Stimulated activated CD4-positive, alpha-beta T cell treated with anti-CD3 and anti-CD28 coated beads, Interleukin-2, amount 100 ng/mL, for 48 hours (primary cell): ENCODE results near the gene ATP6V0B.

Source experiments
- DNase-seq, 2 donors: peaks; one replicate each; pipeline ENCODE4 v3.0.0-alpha.2; 2020

Gene ATP6V0B

DNA sequence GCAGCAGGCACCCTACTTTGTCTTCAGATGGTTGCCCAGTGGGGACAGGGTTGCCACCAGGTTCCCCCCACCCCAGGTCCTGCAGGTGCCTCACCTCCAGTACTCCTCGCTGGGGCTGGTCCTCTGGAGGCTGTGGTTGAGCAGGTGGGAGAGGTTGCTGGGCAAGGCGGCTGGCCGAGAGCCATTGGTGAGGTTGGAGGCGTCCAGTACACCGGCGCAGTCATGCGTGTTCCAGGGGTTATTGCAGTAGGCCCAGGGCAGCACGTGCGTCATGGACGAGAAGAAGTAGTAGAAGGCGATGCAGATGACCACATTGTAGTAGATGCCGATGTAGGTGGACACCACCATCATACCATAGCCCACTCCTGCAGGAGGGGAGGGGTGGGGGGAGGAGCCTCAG, 33.5 kb downstream of the ATP6V0B start:
- no peak for DNase-seq

DNA sequence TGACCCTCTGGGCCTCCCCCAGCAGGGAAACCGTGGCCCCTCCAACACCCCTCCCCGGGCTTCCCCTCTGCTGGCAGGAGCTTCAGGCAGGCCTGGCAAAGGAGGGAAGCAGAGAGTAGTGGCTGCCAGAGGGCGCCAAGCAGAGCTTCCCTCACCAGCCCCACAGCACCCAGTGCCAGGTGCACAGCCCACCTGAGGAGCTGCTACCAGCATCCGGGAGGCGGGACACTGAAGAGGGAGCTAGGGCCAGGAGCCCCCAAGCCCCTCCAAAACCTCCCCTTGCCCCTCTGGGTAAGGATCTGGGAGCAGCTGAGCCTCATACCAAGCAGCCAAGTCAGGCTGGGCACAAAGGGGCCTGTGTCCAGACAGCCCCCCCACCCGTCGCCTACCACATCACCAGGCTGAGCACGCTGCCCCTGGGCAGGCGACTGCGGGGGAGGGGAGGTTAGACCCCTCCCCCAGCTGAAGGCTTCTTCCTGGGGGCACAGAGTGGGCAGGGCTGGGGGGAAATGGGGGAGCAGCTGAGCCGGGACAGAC, 36.2 kb downstream of the ATP6V0B start:
- DNase-seq, result no peak

DNA sequence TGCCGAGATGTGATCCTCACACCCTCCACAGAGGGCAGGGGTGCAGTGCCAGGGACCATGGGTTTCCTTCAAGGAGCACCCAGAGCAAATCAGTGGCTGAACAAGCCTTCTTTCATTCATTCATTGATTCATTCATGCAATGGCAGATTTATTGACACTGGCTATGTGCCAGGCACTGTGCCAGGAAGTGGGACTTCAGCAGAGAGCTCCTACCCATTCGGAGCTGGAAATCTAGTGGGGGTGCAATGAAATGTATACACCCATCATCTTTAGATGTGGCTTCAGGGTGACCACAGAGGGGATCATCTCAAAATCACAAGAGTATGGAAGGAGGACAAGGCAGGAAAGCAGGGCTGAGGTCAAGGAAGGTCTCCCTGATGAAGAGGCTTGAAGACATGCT, 37.6 kb downstream of the ATP6V0B start:
- no peak for DNase-seq

DNA sequence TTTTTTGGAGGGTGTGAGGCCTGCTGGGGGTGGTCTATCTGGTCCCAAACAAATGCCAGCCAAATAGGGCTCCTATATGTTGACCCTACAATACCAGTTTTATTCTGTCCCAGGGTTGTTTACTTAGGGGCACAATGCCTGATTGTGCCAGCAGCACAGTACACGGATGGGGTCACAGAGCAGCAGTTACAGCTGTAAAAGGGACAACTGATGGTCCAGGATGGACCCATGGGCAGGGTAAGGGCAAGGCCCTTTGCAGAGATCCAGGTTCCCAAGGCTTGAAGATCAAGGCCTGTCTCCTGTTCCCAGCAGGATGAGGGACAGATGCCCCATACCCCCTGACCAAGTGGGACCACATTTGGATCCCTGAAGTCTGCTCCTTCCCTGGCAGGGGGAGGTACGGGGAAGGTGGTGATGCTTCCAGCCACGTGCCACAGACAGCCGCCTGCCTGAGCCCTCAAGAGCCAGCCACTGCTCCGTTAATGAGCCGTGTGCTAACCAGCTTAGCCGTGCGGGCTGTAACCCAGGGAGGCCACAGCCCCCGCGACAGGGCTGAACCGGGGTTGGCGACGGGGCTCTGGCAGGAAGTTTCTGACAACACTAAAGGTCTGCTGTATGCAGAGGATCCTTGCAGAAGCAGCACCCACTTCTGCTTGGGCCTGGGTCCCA, 38.3 kb downstream of the ATP6V0B start:
- DNase-seq, result no peak

DNA sequence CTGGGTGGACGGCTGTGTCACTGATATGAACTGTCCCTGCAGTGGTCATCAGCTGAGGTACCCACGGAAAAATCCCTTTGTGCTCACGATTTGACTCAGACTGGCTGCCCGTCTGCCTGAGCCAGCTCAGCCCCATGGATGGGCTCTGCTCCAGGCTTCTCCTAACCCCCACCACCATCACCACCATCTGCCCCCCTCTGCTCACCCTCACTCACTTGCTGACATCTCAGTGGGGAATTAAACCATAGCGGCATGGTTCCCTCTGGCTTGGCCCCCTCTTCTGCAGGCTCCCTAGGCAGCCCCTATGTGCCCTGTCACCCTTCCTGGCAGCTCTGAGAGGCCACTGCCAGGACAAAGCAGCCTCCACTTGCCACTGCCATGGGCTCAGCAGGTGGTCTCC, 39.2 kb downstream of the ATP6V0B start:
- no peak for DNase-seq

DNA sequence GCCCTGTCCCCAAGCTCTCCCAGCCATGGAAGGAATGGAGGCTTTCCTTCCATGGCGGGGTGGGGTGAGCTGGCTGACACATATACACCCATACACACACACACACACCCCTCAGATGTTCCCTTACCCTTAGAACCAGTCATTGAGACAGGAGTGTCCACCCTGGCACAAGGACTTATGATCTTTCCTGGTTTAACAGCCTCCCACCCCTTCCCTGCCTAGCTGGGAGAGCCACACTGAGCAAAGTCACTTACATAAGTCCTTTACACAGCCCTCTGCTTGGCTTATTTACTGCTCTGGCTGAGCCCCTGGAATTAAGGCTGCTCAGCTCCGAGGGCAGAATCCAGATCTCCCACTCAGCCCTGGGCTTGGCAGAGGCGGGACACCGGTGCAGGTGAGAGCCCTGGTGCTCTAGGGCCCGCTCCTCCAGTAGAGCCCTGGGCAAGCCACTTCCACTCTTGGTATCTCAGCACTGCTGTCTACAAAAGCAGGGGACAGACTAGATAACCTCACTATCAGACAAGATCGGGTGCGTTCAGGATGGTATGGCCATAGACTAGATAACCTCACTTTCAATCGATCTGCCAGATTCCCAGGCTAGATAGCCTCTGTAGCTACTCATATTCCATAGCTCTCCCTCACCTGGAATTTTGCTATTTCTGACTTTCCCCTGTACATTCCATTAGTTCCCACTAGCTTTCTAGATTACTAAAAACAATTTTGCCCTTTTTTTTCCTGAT, 39.8 kb downstream of the ATP6V0B start:
- no peak for DNase-seq

DNA sequence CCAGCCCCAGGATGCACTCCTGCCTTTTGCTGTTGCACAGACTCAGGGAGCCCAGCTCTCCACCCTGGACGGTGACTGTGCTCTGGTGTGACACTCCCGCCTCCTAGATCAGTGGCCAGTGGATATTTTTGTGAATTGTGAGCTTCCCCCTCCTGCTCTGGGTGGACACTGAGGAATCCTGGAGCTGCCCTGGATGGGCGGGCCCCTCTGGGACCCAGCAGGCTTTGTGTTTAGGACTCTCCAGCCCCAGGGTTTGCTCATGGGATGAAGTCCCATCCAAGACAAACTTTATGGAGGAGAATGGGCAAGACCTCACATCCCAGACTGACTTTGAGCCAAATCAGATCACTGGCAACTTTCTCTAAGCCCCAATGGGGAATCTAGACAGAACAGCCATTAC, 40.4 kb downstream of the ATP6V0B start:
- DNase-seq, result no peak

DNA sequence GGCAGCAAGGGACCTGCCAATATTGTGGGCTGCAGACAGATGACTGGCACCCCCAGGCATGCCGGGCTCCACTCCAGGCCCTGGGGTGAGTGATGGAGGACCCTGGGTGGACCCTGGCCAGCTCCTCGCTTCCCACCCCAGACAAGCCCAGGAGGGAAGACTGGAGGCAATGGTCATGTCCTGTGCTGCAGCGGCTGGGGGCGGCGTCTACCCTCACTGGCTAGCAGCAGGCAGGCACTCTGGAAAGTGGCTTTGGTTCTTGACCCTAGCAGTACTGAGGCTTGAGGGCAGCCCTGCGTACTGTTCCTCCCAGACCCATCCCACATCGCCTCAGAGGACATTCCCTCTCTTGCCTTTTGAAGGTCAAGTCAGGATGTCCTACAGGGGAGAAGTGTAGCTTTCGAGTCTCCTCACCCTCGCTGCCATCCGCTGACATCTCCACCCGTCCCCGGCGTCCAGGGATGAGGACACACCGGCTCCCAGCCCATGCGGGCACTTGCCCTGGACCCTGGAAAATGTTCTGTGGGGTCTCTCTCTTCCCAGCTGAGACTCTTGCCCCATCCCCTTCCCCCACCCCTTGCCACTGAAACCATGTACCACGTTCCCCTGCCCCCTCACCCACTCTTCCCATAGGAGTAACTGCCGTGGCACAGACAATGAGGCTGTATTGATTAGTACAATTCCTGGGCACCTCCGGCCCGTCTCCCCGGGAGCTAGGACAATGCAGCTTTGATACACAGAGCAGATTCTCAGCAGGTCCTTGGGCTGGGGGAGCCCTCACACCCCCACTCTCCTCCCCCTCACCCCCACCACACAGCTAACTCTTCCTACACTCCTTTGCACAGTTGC, 41.5 kb downstream of the ATP6V0B start:
- no peak for DNase-seq

DNA sequence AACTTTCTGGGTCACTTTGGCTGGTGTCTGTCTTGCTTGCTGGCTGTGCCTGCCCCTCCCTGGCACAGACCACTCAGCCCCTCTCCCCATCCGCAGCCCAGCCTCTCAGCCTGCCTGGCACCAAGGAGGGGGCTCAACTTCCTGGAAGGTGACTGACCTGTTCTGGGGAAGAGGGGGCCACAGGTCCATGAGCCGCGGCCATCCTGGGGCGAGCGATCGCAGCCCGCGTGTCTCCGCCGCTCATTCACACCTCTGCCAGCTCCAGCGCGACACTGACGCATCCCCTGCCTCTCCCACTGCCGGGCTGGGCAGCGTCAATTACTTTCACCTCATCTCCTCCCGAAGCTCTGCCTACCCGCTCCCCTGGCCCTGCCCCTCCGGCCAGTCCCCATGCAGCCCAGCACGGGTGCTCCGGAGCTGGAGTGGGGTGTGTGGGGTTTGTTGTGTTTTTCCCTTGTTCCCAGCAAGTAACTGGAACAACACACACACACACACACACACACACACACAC, 42.2 kb downstream of the ATP6V0B start:
- DNase-seq, result no peak

DNA sequence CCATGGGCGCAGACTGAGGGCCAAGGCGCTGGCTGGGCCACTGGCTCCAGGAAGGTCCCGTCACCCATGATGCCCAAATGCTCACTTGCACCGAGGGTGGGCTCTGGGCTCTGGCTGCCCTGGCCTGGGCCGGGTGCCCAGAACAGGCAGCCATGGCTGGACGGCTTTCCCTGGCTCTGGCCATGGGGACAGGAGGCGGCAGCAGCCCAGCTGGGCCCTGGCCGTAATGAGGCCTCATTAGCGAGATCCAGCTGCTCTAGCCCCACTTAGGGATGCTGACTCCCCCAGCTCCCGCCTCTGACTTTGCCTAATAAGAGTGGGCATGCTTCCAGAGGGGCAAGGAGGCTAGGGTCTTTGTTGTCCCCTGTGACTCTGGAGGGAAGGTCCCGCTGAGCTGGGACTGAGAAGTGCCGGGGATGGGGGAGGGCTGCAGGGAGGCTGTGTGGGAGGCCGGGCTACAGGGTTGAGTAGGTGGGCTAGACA, 44.7 kb downstream of the ATP6V0B start:
- DNase-seq, result no peak

DNA sequence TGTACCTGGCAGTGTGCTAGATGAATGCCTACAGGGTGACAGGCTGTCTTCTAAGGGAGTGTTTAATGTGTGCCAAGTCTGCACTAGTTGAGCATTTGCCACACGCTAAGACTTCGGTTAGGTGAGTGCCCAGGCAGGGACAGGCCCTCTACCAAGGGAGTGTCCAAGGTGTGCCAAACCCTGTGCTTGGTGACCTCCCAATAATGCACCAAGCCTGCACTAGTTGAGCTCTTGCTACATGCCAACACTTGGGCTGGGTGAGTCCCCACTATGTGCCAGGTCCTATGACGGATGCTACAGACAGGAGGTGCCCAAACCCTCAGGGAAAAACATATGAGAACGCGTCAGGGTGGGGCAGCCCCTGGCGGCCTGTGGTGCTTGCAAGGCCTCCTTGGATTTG, 45.7 kb downstream of the ATP6V0B start:
- DNase-seq, result no peak

DNA sequence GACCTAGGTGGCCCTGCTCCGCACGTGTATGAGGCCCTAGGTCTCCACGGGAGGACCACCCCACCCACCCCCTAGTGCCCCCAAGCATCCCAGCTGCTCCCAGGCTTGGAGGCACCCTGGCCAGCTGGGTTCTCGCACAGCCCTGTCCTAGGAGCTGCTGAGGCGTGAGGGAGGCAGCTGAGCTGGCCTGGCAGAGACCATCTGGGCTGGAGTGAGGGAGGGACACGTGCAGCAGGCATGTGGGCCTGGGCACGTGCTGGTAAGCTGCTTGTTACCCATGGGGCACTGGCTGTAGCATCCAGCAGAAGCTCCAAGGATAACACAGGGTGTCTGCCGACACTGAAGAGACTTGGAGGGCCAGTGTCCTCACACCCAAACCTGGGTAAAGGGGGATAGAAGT, 46.4 kb downstream of the ATP6V0B start:
- no peak for DNase-seq

DNA sequence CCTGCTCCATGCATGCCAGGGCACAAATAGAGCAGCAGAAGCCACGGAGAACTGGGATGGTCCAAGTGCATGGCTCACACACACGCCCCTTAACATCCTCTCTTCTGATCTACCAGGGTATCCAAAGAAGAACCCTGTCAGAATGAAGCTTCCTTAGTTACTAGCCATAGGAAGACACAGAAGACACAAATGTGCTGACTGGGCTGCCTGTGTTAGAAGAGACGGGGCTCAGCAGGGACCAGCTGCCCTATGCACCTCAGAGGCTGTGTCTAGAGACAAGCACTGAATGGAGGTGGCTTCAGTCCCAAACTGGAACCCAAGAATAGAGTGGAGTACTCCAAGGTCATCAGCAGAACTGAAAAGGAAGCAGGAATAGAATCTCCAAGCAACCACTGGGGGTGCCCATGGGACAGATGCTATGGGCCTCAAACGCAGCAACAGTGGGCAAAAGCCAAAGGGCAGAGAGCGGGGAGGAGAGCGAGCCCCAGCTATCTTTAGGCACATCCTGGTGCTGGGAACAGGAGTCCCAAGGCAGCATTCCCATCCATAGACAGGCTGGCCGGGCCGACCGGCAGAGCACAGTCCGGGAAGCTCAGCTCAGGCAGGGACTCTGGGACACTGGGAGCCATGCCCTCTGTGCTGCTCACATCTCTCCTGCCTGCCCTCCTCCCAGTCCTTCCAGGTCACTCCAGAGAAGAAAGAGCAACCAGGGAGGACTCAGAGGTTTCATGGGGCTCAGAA, 47.0 kb downstream of the ATP6V0B start:
- DNase-seq, result no peak

DNA sequence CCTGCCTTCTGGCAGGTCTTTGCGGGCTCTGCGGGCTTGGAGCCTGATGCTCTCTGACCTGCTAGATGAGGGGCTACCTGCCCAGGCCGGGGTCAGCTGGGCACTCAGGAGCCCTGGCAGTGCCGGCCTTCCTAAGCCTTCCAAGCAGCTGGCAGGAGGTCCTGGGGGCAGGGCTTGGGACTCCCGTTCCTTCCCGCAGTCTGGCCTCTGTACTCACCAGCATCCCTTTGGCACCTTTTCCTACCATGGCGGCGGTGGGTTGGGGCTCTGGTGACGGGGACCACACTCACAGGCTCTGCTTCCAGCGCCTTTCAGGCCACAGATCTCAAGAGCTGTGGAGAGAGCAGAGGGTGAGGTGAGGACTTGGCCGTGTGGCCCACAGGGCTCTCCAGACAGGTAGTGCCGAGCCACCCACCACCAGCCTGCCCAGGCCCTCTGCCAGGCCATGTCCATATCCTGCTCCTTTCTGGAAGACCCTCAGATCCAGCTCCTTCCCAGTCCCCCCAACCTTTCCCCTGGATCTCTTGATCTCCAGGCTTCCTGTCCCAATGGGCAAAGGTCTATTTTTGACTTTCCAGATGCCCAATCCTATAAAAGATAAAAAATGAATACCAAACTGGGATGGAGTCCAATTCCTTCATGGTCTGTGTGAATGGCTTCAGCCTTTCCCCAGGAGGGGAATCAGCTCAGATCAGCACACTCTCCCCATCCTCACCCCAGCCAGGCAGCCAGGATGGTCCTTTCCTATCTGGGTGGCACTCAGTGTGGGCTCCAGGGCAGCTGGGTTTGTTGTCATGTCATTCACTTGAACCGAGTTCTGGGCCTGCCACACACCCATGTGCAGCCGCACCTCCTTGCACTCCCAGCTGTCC, 49.5 kb downstream of the ATP6V0B start:
- no peak for DNase-seq

DNA sequence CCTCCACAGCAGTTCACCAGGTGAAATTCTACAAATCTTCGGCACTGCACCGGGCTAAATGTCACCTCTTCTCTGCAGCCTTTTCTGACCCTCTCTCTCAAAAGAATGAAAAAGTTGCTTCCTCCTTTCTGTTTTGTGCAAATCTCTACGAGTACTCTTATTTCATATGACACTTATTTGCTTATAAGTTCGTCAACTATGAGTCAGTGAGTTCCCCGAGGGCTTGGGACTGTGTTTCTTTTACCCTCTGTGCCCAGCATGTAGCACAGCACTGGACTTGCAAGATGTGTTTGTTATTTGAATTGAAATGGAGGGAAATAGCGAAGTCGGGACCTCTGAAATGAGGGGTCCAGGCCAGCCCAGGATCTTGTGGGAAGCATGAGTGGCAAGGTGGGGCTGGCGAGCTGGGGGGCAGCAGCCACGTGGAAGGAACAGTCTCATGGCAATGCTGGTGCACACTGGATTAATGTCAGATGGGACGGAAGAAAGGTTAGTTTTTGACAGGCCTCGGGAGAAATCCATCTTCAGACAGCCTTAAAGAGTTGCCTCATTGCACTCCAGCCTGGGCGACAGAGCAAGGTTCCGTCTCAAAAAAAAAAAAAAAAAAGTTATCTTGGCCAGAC, 50.3 kb downstream of the ATP6V0B start:
- DNase-seq, result no peak

DNA sequence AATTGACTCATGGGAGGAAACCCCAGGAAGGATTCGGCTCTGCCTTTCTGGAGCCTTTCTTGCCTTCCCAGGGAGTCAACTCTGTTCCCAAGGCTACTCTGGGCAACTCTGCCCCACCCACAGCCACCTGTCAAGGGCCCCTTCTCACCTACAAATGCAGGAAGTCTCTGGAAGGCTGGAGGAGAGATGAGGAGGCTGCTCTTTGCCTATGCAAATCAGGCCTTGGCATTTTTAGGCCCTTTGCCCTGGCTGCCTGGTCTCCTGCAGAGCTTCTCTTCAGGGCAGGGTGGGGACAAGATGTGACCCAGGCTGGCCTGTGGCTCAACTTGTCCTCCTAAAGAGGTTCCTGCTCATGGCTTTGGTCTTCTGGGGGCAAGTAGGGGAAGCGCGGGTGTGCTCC, 51.1 kb downstream of the ATP6V0B start:
- DNase-seq, result no peak

DNA sequence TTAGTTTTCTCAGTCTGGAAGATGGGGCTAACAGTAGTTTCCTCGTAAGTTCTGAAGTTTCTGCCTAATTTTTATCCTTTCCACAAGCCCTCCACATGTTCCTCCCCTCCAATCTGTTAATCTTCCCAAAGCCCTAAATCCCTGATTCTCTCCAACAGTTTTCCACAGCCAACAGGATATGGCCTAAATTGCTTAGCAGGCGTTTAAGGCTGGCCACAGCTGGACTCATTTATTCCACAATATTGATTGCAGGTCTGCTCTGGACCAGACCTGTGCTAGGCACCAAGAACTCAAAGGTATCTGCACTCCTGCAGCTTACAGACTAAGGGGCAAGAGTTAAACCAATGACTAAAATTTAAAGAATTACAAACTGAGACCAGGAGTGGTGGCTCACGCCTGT, 52.6 kb downstream of the ATP6V0B start:
- no peak for DNase-seq
